ENCODE measurements around the gene KPNA3.

DNA sequence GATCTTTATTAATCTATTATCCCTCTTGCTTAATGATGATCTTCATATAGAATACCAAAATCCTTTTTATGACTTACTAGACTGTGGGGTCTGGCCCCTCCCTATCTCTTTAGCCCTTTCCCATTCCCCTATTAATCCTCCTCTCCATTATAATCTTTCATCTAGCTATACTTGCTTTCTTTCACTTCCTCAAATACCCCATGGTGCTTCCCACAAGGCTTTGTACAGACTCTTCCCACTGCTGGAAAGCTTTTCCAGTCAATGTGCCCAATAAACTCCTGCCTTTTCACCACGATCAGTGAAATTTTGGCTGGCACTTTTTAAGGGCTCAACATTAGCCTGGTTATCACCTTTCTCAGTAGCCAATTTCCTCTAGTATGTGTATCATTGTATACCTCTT lies 98.0 kb downstream of the KPNA3 start:
- TF ChIP-seq, protein P1, sequence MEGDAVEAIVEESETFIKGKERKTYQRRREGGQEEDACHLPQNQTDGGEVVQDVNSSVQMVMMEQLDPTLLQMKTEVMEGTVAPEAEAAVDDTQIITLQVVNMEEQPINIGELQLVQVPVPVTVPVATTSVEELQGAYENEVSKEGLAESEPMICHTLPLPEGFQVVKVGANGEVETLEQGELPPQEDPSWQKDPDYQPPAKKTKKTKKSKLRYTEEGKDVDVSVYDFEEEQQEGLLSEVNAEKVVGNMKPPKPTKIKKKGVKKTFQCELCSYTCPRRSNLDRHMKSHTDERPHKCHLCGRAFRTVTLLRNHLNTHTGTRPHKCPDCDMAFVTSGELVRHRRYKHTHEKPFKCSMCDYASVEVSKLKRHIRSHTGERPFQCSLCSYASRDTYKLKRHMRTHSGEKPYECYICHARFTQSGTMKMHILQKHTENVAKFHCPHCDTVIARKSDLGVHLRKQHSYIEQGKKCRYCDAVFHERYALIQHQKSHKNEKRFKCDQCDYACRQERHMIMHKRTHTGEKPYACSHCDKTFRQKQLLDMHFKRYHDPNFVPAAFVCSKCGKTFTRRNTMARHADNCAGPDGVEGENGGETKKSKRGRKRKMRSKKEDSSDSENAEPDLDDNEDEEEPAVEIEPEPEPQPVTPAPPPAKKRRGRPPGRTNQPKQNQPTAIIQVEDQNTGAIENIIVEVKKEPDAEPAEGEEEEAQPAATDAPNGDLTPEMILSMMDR (IDR thresholded peaks at IDR 0.05), result no peak
- TF ChIP-seq POLR2AphosphoS5 (IDR thresholded peaks at IDR 0.05), result no peak
- TF ChIP-seq EP300 (IDR thresholded peaks at IDR 0.05), result no peak

Measured in esophagus muscularis mucosa (tissue), 4 donors.